GM18526 (cell line): Measurements from ENCODE around the gene DNPH1.

ENCODE experiments used
- POLR2A ChIP-seq: IDR thresholded peaks from 3 replicates; pipeline ENCODE4 v1.6.1; 2011; ENCODE audit not compliant: insufficient read length; ENCODE audit errors: extremely low read depth

DNPH1 gene

GRCh38 chr6:43257367-43258145 is 28.3 kb upstream of the DNPH1 start:
- TF ChIP-seq POLR2A, result no peak

GRCh38 chr6:43256670-43257366 is 27.5 kb upstream of the DNPH1 start:
- TF ChIP-seq POLR2A, result no peak

DNA sequence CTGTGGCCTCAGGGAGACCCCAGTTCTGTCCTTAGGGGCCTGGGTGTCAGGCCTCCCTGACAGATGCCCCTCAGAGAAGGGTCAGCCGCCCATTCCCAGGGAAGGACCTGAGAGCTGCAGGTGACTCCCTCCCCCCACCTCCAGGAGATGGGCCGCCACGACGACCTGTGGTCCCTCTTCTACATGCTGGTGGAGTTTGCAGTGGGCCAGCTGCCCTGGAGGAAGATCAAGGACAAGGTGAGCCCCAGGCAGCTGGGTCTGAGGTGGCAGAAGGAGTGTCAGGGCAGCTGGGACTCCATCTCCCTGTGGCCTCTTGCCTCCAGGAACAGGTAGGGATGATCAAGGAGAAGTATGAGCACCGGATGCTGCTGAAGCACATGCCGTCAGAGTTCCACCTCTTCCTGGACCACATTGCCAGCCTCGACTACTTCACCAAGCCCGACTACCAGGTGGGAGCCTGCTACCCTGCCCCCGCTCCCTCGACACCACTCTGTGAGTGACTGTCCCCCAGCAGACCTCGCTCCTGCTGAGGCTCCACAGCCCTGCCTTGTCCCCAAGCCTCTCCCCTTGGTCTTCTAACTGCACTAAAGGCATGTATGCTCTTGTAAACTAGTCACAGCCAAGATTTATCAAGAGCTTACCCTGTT is 26.2 kb upstream of the DNPH1 start:
- TF ChIP-seq POLR2A, result no peak

GRCh38 chr6:43254846-43255245 is 25.6 kb upstream of the DNPH1 start:
- no peak for TF ChIP-seq POLR2A

DNA sequence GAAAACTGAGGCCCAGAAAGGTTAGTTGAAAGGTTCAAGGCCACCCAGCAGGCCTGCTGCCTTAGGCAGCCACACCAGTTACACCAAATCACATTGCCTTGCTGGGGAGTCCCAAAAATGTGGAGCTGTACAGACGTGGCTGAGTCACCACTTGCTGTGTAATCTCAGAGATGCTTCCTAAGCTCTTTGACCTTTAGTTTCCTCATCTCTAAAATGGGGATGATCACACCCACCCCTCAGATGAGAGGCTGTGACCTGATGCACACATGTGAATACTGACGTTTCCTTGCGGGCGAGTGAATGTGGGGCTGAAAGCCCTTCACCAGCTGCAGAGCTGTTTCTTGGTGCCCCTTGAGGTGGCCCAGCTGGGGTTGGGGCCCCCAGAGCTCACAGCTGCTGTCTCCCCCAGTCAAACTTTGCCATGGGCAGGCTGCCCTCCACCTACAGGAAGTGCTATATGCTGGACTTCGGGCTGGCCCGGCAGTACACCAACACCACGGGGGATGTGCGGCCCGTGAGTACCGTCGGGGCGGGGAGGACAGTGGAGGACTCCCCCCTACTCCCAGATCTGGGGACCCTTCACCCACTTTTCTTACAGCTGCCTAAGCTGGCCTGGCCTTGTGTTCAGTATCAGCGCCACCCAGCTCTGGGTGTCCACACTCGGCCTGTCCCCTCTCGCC is 25.0 kb upstream of the DNPH1 start:
- TF ChIP-seq POLR2A, result no peak

GRCh38 chr6:43253401-43253800 is 24.1 kb upstream of the DNPH1 start:
- no peak for TF ChIP-seq POLR2A

DNA sequence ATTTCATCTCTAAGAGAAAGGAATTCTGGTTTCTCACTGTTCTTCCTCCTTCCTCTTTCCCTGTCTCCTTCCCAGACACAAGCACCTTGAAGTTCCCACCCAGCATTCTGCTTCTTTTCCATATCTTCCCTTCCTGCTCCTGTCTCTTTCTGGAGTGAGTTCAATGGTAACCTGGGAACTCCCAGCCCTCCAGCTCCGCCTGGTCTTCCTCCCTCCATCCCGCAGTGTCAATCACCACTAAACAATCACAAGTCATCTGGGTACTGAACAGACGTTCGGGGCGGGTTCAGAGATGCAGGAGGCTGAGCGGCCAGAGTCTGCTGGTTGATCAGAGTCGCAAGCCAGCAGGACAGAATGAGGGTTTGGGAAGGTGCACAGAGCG is 21.7 kb upstream of the DNPH1 start:
- no peak for TF ChIP-seq POLR2A

DNA sequence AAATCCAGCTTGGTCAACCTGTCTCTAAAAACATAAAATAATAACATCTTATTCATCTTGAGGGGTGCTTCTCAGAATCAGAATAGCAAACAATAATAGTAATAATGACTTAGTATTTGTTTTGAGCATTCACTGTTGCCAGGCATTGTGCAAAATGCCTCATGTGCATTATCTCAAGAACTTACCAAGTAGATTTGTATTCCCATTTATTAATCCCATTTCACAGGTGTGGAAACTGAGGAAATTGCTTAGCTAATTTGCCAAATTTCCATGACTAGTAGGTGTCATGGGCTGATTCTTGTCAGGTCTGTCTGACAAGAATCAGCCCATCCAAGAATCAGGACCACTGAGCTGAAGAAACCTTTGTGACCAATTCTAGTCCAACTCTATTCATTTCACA is 19.5 kb upstream of the DNPH1 start:
- no peak for TF ChIP-seq POLR2A

- no peak for TF ChIP-seq POLR2A
Measured at GRCh38 chr6:43248101-43248500, 18.8 kb upstream of the DNPH1 start.

DNA sequence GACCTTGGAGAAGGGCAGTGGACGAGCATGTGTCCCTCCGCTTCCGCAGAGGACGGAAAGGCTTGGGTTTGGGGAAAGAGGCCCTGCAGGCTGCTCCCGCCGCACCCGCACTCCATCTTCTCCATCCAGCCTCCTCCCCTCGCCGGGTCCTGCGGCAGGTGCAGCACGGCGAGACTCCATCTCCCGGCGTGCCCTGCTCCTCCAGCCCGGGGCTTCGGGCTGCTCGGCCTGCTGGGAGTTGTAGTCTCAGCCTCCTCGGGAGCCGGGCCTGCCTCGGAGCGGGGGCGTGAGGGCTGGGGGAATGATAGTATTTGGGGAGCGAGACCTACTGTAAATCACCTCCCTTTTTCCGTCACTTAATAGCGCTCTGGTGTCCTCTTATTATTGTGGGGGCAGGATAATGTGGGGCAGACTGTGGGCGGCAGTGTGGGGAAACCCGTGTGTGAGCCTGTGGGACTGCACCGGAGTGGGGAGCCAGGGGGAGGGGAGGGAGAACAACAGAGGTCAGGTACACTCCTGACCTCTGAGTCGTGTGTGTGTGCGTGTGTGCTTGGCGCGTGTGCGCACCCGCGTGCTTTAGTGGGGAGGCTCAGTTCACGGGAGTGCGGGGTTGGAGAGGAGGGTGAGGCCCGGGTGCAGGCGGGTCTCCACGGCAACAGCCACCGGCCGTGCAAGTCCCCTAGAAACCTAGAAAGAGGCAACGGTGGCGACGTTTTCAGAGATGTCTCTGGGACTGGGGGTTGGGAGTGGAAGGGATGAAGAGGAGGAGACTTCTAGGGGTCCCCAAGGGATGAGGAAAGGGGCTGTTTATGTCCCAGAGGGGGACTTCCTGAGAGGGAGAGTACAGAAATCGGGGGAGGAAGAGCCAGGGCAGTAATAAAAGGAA is 18.1 kb upstream of the DNPH1 start:
- TF ChIP-seq POLR2A, result no peak

- peak; percentile 25 for TF ChIP-seq POLR2A
Measured at GRCh38 chr6:43246301-43247113, 17.2 kb upstream of the DNPH1 start.

DNA sequence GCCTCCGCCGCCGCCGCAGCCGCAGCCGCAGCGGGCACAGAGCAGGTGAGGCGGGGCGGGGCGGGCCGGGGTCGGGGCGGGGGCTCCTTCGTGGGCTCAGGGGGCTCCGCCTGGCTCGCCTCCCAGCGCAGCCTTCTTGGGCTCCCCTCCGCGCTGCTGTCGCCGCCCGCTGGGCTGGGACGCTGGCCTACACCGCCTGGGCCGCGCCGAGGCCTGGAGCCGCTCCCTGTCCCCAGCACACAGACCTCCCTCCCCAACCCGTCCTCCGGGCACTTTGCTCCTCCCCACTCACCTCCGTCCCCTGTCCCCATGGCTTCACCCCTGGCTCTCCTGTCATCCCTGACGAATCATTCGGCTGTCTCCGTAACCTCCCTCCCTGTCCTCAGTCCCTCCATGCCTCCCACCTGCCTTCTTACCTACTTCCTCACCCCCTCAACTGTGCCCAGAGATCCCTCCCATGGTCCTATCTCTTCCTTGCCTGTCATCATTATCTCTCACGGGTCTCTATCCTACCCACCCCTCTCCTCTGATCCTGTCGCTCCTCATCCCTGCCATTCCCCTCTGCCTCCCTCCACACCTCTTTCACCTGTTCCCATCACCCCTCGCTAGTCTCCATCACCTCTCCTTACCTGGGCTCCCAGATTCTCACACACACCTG is 14.5 kb upstream of the DNPH1 start:
- TF ChIP-seq POLR2A, result no peak

- no peak for TF ChIP-seq POLR2A
Measured at GRCh38 chr6:43242908-43243663, 13.8 kb upstream of the DNPH1 start, which contains the start of gene TTBK1. TTBK1 (plus strand) TSS chr6:43243481; CDS start chr6:43246661, 3,180 bp downstream.
